CD14-positive monocyte (primary cell): ENCODE data around the gene GBX2. TPM values are rescaled to one million over a fixed set of nuclear protein-coding genes. Genes with fewer than 3 reads are reported as not detected.

Source experiments
- DNase-seq, 3 donors: peaks; one replicate each; pipeline ENCODE4 v3.0.0-alpha.2; 2011 to 2022
- H2AFZ ChIP-seq: 2 replicates; pipeline ENCODE4 v1.6.0; 2012; ENCODE audit warnings: mild to moderate bottlenecking, low read depth, low read length, inconsistent platforms; ENCODE audit not compliant: insufficient read depth, poor library complexity, severe bottlenecking
- H3K27ac ChIP-seq, 2 donors: 1 replicate in 1 of 2; 2 replicates in 1 of 2; pipeline ENCODE4 v1.5.1; 2012 to 2013; ENCODE audit warnings: low read length in 2 of 2, control low read depth in 1 of 2, inconsistent platforms in 1 of 2, low read depth in 1 of 2, mild to moderate bottlenecking in 1 of 2
- H3K27me3 ChIP-seq, 2 donors: one replicate each; pipeline versions ENCODE4 v1.6.0 to v1.6.1; 2011 to 2013; ENCODE audit warnings: low read length in 2 of 2; ENCODE audit not compliant: control insufficient read depth in 2 of 2, insufficient read depth in 2 of 2
- H3K36me3 ChIP-seq, 2 donors: replicated peaks in 1 of 2; 1 replicate in 1 of 2; 2 replicates in 1 of 2; pipeline versions ENCODE4 v1.5.1 to v1.6.1; 2012 to 2013; ENCODE audit warnings: low read length in 2 of 2, control low read depth in 1 of 2, inconsistent platforms in 1 of 2, mild to moderate bottlenecking in 1 of 2; ENCODE audit not compliant: insufficient read depth in 2 of 2, control insufficient read depth in 1 of 2
- H3K4me1 ChIP-seq, 2 donors: 1 replicate in 1 of 2; 2 replicates in 1 of 2; pipeline versions ENCODE4 v1.5.1 to v1.6.1; 2012 to 2013; ENCODE audit warnings: low read length in 2 of 2, control low read depth in 1 of 2, inconsistent platforms in 1 of 2, mild to moderate bottlenecking in 1 of 2, moderate library complexity in 1 of 2; ENCODE audit not compliant: insufficient read depth in 2 of 2, control insufficient read depth in 1 of 2
- H3K4me2 ChIP-seq: replicated peaks from 2 replicates; pipeline ENCODE3; 2012; ENCODE audit warnings: low read length, moderate library complexity, mild to moderate bottlenecking; ENCODE audit not compliant: poor library complexity, severe bottlenecking; ENCODE audit errors: extremely low read depth
- H3K4me3 ChIP-seq, 3 experiments: fragments of 200-600 bp in 1 of 3; sonication (generic) in 1 of 3; replicated peaks in 1 of 3; 1 replicate in 2 of 3; 2 replicates in 1 of 3; pipeline ENCODE4 v1.5.1; 2011 to 2013; ENCODE audit warnings: low read length in 3 of 3, mild to moderate bottlenecking in 3 of 3, control low read depth in 2 of 3, low read depth in 2 of 3, inconsistent platforms in 1 of 3, moderate library complexity in 1 of 3
- H3K79me2 ChIP-seq: 2 replicates; pipeline ENCODE4 v1.6.0; 2012; ENCODE audit warnings: mild to moderate bottlenecking, control low read depth, inconsistent platforms, low read length, moderate library complexity; ENCODE audit not compliant: insufficient read depth
- H3K9ac ChIP-seq: 2 replicates; pipeline ENCODE4 v1.6.0; 2017; ENCODE audit warnings: low read length, mild to moderate bottlenecking; ENCODE audit not compliant: insufficient read depth, poor library complexity, severe bottlenecking
- H3K9me3 ChIP-seq, 2 donors: replicated peaks in 1 of 2; 1 replicate in 1 of 2; 2 replicates in 1 of 2; pipeline versions ENCODE4 v1.5.1 to v1.6.1; 2012 to 2013; ENCODE audit warnings: low read length in 2 of 2, control low read depth in 1 of 2; ENCODE audit not compliant: control insufficient read depth in 1 of 2, insufficient read depth in 1 of 2
- H4K20me1 ChIP-seq: 2 replicates; pipeline ENCODE4 v1.6.0; 2012; ENCODE audit warnings: mild to moderate bottlenecking, low read length, control low read depth, moderate library complexity; ENCODE audit not compliant: insufficient read depth
- H3K27ac Mint-ChIP-seq, 7 donors: one replicate each; pipeline ENCODE4 v1.8.0; 2020; ENCODE audit warnings: mild to moderate bottlenecking in 7 of 7, mixed read lengths in 7 of 7, moderate library complexity in 6 of 7, inconsistent platforms in 2 of 7
- H3K27me3 Mint-ChIP-seq, 3 donors: one replicate each; pipeline ENCODE4 v1.8.0; 2021 to 2022; ENCODE audit warnings: low read depth in 3 of 3, mild to moderate bottlenecking in 3 of 3, mixed read lengths in 3 of 3, moderate library complexity in 3 of 3, inconsistent platforms in 1 of 3
- H3K36me3 Mint-ChIP-seq, 2 donors: one replicate each; pipeline ENCODE4 v1.8.0; 2020; ENCODE audit warnings: mixed read lengths in 2 of 2, inconsistent platforms in 1 of 2, mild to moderate bottlenecking in 1 of 2
- H3K4me1 Mint-ChIP-seq: one replicate; pipeline ENCODE4 v1.8.0; 2020; ENCODE audit warnings: mild to moderate bottlenecking, mixed read lengths
- H3K4me3 Mint-ChIP-seq, 2 donors: one replicate each; pipeline ENCODE4 v1.8.0; 2020; ENCODE audit warnings: mild to moderate bottlenecking in 2 of 2, mixed read lengths in 2 of 2, moderate library complexity in 1 of 2
- H3K9me3 Mint-ChIP-seq, 7 donors: one replicate each; pipeline ENCODE4 v1.8.0; 2020 to 2022; ENCODE audit warnings: mixed read lengths in 7 of 7, mild to moderate bottlenecking in 6 of 7, moderate library complexity in 6 of 7, inconsistent platforms in 2 of 7
- WGBS: methylation state at CpG from one replicate; pipeline ENCODE4 v1.1.5; 2013; ENCODE audit warnings: missing lambda C conversion rate; ENCODE audit not compliant: insufficient coverage; 5-methylcytosine and 5-hydroxymethylcytosine counted together
- intact Hi-C, 2 donors: fragments of 100-400 bp; cut with micrococcal nuclease; formaldehyde crosslinking; loops; one replicate each; pipeline versions ENCODE4 v1.15.0 to v1.15.1; 2023
- polyA plus RNA-seq, 3 donors: library from polyadenylated mRNA; depleted of rRNA in 1 of 3; unstranded in 2 of 3; stranded (reverse) in 1 of 3; fragments of 300-500 nt in 2 of 3; fragments of >200 nt in 1 of 3; fragmentation: Illumina TruSeq in 2 of 3; gene quantifications; 1 replicate in 2 of 3; 2 replicates in 1 of 3; pipeline ENCODE4 v1.2.3, GENCODE V29; 2012 to 2021
- TF ChIP-seq, protein P1 (sequence below): fragments of 200-600 bp; IDR thresholded peaks from one replicate; pipeline ENCODE4 v1.8.0; 2022; ENCODE audit warnings: antibody characterized with exemption, mild to moderate bottlenecking

The GBX2 gene
- polyA plus RNA-seq, 3 donors = not detected

GRCh38 chr2:236184701-236185100 lies 16.5 kb upstream of the GBX2 start:
- Mint-ChIP-seq H3K27ac (no peak overlapping the region), H3K4me1 (no peaks in the 10 kb centered on the region), H3K4me3 (no peak overlapping the region), H3K27me3 (peaks cover 34 to 51% (median 36%) of the 10 kb centered on the region in 3 donors), H3K36me3 (peaks cover 0 to under 1% of the 10 kb centered on the region in 2 donors), H3K9me3 (peaks cover 0 to 7% (median 4%) of the 10 kb centered on the region in 7 donors)
- Histone ChIP-seq H3K9me3 (peaks cover 4% of the 10 kb centered on the region in 2 donors), H3K79me2 (no peaks in the 10 kb centered on the region), H3K9ac (no peak overlapping the region), H4K20me1 (no peaks in the 10 kb centered on the region), H3K27me3 (peaks cover 19 to 27% of the 10 kb centered on the region in 2 donors), H3K4me1 (no peaks in the 10 kb centered on the region), H3K36me3 (no peaks in the 10 kb centered on the region), H3K4me3 (no peak overlapping the region), H3K4me2 (no peak overlapping the region), H2AFZ (no peak overlapping the region), H3K27ac (no peak overlapping the region)
- TF ChIP-seq, protein P1, sequence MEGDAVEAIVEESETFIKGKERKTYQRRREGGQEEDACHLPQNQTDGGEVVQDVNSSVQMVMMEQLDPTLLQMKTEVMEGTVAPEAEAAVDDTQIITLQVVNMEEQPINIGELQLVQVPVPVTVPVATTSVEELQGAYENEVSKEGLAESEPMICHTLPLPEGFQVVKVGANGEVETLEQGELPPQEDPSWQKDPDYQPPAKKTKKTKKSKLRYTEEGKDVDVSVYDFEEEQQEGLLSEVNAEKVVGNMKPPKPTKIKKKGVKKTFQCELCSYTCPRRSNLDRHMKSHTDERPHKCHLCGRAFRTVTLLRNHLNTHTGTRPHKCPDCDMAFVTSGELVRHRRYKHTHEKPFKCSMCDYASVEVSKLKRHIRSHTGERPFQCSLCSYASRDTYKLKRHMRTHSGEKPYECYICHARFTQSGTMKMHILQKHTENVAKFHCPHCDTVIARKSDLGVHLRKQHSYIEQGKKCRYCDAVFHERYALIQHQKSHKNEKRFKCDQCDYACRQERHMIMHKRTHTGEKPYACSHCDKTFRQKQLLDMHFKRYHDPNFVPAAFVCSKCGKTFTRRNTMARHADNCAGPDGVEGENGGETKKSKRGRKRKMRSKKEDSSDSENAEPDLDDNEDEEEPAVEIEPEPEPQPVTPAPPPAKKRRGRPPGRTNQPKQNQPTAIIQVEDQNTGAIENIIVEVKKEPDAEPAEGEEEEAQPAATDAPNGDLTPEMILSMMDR = no peak
- 89% methylated on average over 4 of the region's 4 CpGs for WGBS
- intact Hi-C loops = no loop called here
- DNase-seq = no peak

- intact Hi-C loops = no loop called here
- Histone ChIP-seq H3K9me3 (peaks cover 7 to 31% of the 10 kb centered on the region in 2 donors), H4K20me1 (no peaks in the 10 kb centered on the region), H2AFZ (no peak overlapping the region), H3K36me3 (no peaks in the 10 kb centered on the region), H3K9ac (no peak overlapping the region), H3K4me2 (no peak overlapping the region), H3K27ac (no peak overlapping the region), H3K4me1 (no peaks in the 10 kb centered on the region), H3K27me3 (peaks cover 53 to 64% of the 10 kb centered on the region in 2 donors), H3K79me2 (no peaks in the 10 kb centered on the region), H3K4me3 (no peak overlapping the region)
- H3K36me3 Mint-ChIP-seq = peaks cover 0 to 1% of the 10 kb centered on the region in 2 donors
- peak overlapping the region in 1 of 2 donors; percentile 82 for H3K4me3 Mint-ChIP-seq
- TF ChIP-seq, protein P1 = peak; percentile 69
- 100% methylated on average over 1 of the region's 9 CpGs for WGBS
- peaks cover 61 to 82% (median 64%) of the 10 kb centered on the region in 3 donors for H3K27me3 Mint-ChIP-seq
- H3K9me3 Mint-ChIP-seq = peaks cover 0 to 30% (median 13%) of the 10 kb centered on the region in 7 donors
- DNase-seq = no peak
- H3K27ac Mint-ChIP-seq = no peak overlapping the region
- H3K4me1 Mint-ChIP-seq = no peaks in the 10 kb centered on the region
Observed at GRCh38 chr2:236180831-236181453, 12.8 kb upstream of the GBX2 start.
